K562 (cell line): ENCODE measurements around the gene PDCD11. TPM values are rescaled to one million over a fixed set of nuclear protein-coding genes. Genes with fewer than 3 reads are reported as not detected.

ENCODE experiments used
- ATAC-seq: fragments of 200-7000 bp; cut with Tn5 transposase; 3 replicates; pipeline ENCODE4 v1.9.1; 2020; ENCODE audit warnings: moderate library complexity
- BruUV-seq: library from RNA; stranded (reverse); fragments of 400-500 nt; replicated peaks from 2 replicates; lab custom pipeline; 2021; lab: Mats Ljungman, UMichigan
- CTCF ChIA-PET: fragments of 300-600 bp; formaldehyde crosslinking; extraction: SDS; loops from one replicate; lab custom pipeline; 2021; ENCODE audit warnings: low intra/inter-chr PET ratio; lab: Yijun Ruan, JAX
- POLR2A ChIA-PET: fragments of 300-600, 350-650 bp; sonication (Branson Sonifier 250); formaldehyde crosslinking; extraction: SDS; loops from one replicate; lab custom pipeline; 2021; ENCODE audit warnings: antibody characterized with exemption, inconsistent platforms; lab: Yijun Ruan, JAX
- DNase-seq, 4 experiments: peaks; one replicate each; pipeline versions ENCODE4 v3.0.0 to v3.0.0-alpha.2; 2011 to 2018; ENCODE audit warnings: low spot score in 3 of 4, mixed read lengths in 3 of 4; ENCODE audit errors: extremely low read depth in 1 of 4
- FAIRE-seq: peaks from 2 replicates; lab custom pipeline; 2011; peaks lifted over from hg19 to GRCh38; lab: Jason Lieb, UNC
- H2AFZ ChIP-seq: 2 replicates; pipeline ENCODE4 v1.6.0; 2011; ENCODE audit warnings: low read depth, low read length, control low read depth, inconsistent platforms
- H3K27ac ChIP-seq: fragments of 200-600 bp; 3 replicates; pipeline ENCODE4 v1.8.0; 2011; ENCODE audit warnings: low read depth, mild to moderate bottlenecking, control low read depth, inconsistent platforms, low read length, moderate library complexity, mixed read lengths; ENCODE audit errors: extremely low read depth
- H3K27me3 ChIP-seq, 2 experiments: fragments of 300-600 bp in 1 of 2; 2 replicates in 1 of 2; 3 replicates in 1 of 2; pipeline versions ENCODE4 v1.6.0 to v1.8.0; 2011; ENCODE audit warnings: inconsistent platforms in 2 of 2, low read length in 2 of 2, mild to moderate bottlenecking in 1 of 2, mixed read lengths in 1 of 2, moderate library complexity in 1 of 2; ENCODE audit not compliant: control insufficient read depth in 2 of 2, insufficient read depth in 2 of 2
- H3K36me3 ChIP-seq: fragments of 300-600 bp; 3 replicates; pipeline ENCODE4 v1.8.0; 2011; ENCODE audit warnings: mild to moderate bottlenecking, low read length, inconsistent platforms; ENCODE audit not compliant: control insufficient read depth, insufficient read depth
- H3K4me1 ChIP-seq, 2 experiments: fragments of 200-600 bp in 1 of 2; replicated peaks in 1 of 2; 2 replicates in 1 of 2; 3 replicates in 1 of 2; pipeline versions ENCODE4 v1.5.1 to v1.8.0; 2011; ENCODE audit warnings: inconsistent platforms in 2 of 2, low read length in 2 of 2, mild to moderate bottlenecking in 1 of 2, mixed read lengths in 1 of 2, moderate library complexity in 1 of 2; ENCODE audit not compliant: control insufficient read depth in 2 of 2, insufficient read depth in 2 of 2
- H3K4me2 ChIP-seq: 2 replicates; pipeline ENCODE4 v1.6.1; 2011; ENCODE audit warnings: low read length, control low read depth, inconsistent platforms, mixed read lengths; ENCODE audit not compliant: insufficient read depth
- H3K4me3 ChIP-seq: fragments of 200-600 bp; sonication (generic), shearing (Covaris generic); 2 replicates; pipeline ENCODE4 v1.5.1; 2016; ENCODE audit warnings: control low read depth, inconsistent platforms
- H3K79me2 ChIP-seq: fragments of 200-600 bp; 3 replicates; pipeline ENCODE4 v1.8.0; 2011; ENCODE audit warnings: low read length, inconsistent platforms; ENCODE audit not compliant: control insufficient read depth, insufficient read depth
- H3K9ac ChIP-seq, 2 experiments: 2 replicates each; pipeline versions ENCODE4 v1.6.0 to v1.6.1; 2011; ENCODE audit warnings: low read depth in 2 of 2, low read length in 2 of 2, control low read depth in 1 of 2, inconsistent platforms in 1 of 2, mild to moderate bottlenecking in 1 of 2, mixed read lengths in 1 of 2; ENCODE audit not compliant: insufficient read depth in 1 of 2
- H3K9me1 ChIP-seq: one replicate; pipeline ENCODE4 v1.6.0; 2011; ENCODE audit warnings: inconsistent platforms, mild to moderate bottlenecking, low read length, moderate library complexity; ENCODE audit not compliant: control insufficient read depth, insufficient read depth
- H3K9me3 ChIP-seq: replicated peaks from 2 replicates; pipeline ENCODE4 v1.5.1; 2011; ENCODE audit warnings: low read depth, low read length, inconsistent platforms; ENCODE audit not compliant: control insufficient read depth, insufficient read depth
- H4K20me1 ChIP-seq: replicated peaks from 2 replicates; pipeline ENCODE4 v1.6.1; 2011; ENCODE audit warnings: low read length, inconsistent platforms, mixed read lengths; ENCODE audit not compliant: control insufficient read depth, insufficient read depth
- FOSL1 ChIP-seq: fragments of 200-800 bp; sonication (Bioruptor generic); conservative IDR thresholded peaks from 2 replicates; pipeline ENCODE4 v1.6.1; 2016; ENCODE audit warnings: missing genetic modification characterization, missing compliant biosample characterization
- HNRNPUL1 ChIP-seq: fragments of 200-400 bp; formaldehyde crosslinking; IDR thresholded peaks from 2 replicates; pipeline ENCODE4 v1.6.1; 2017; ENCODE audit warnings: low read length
- KHSRP ChIP-seq: fragments of 450-650 bp; IDR thresholded peaks from 2 replicates; pipeline ENCODE4 v1.6.1; 2017
- ZFP1 ChIP-seq: fragments of 450-650 bp; formaldehyde crosslinking; IDR thresholded peaks from 2 replicates; pipeline ENCODE4 v1.4.0; 2020; ENCODE audit warnings: mild to moderate bottlenecking, mixed read lengths
- ZNF197 ChIP-seq: fragments of 200-800 bp; sonication (Bioruptor generic); IDR thresholded peaks from 2 replicates; pipeline ENCODE4 v1.6.1; 2016; ENCODE audit warnings: low read depth, missing genetic modification characterization, missing compliant biosample characterization
- ZNF584 ChIP-seq: fragments of 200-800 bp; sonication (Bioruptor generic); IDR thresholded peaks from 2 replicates; pipeline ENCODE4 v1.6.1; 2016; ENCODE audit warnings: low read depth, mild to moderate bottlenecking, missing genetic modification characterization, missing compliant biosample characterization
- WGBS: fragments of 100-300 bp; shearing (Covaris generic); methylation state at CpG from one replicate; pipeline ENCODE4 v1.1.6; 2016; ENCODE audit warnings: low coverage, mixed read lengths; ENCODE audit not compliant: insufficient coverage; ENCODE audit errors: missing lambda C conversion rate; 5-methylcytosine and 5-hydroxymethylcytosine counted together
- in situ Hi-C: fragments of 300-500 bp; cut with MboI; formaldehyde crosslinking; loops from 4 replicates; pipeline ENCODE4 v1.15.0; 2018; ENCODE audit warnings: inconsistent platforms, mixed read lengths
- intact Hi-C: fragments of 100-400 bp; cut with micrococcal nuclease; formaldehyde crosslinking; loops from 2 replicates; pipeline ENCODE4 v1.14.2; 2022
- polyA plus RNA-seq, 8 experiments: library from polyadenylated mRNA; depleted of rRNA in 4 of 8; stranded (reverse) in 5 of 8; unstranded in 3 of 8; fragments of >200 nt; fragmentation: Nextera tagmentation in 2 of 8; fragmentation: Illumina TruSeq in 1 of 8; extraction: Ambion mirVana in 2 of 8; extraction: Trizol in 1 of 8; gene quantifications; 2 replicates each; pipeline versions ENCODE4 v1.2.1 to v1.2.3, GENCODE V29; 2011 to 2014; ENCODE audit warnings: inconsistent platforms in 1 of 8, missing spikeins in 1 of 8
- total RNA-seq, 7 experiments: library from RNA; depleted of rRNA in 6 of 7; stranded (reverse); fragments of >200 nt in 6 of 7; fragmentation: Illumina TruSeq in 2 of 7; extraction: Trizol in 2 of 7; gene quantifications; 2 replicates each; pipeline versions ENCODE4 v1.2.1 to v1.2.3, GENCODE V29; 2011 to 2021; ENCODE audit warnings: low replicate concordance in 1 of 7
- TF ChIP-seq, protein P1 (sequence below): IDR thresholded peaks from 2 replicates; pipeline ENCODE4 v1.6.1; 2016; ENCODE audit warnings: missing genetic modification characterization, missing compliant biosample characterization

The PDCD11 gene
- total and polyA plus RNA-seq, 9 of the 15 experiments (the other 6 are each of a cell fraction or from before 2014, with no cell fraction given) = 14.8 to 73.8 (median 50.0) TPM

DNA sequence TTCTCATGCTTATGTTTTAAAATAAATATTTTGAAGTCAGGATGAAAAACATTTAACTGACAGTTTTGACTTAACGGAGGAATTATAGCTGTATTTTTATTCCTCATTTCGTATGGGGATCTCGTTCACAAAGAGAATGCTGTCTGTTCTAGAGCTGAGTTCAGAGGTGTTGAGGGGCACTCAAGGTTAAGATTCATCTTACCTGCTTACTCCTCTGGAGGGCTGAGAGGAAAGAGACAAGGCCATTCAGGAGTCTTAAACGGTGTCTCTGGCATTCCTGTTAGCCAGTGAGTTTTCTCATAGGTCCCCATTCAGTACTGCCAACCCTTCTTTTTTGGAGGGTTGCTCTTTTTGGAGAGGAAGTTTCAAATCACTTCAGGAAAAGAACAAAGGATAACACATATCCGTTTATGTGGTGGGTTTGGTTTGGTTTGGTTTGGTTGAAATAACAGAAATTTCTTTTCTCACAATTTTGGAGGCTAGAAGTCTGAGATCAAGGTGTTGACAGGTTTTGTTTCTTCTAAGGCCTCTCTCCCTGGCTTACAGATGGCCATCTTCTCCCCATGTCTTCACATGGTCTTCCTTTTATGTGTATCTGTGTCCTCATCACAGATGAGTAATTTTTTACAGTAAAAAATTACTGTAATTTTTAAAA lies 32.7 kb downstream of the PDCD11 start:
- Histone ChIP-seq H3K27me3 (no peaks in the 10 kb centered on the region), H4K20me1 (no peaks in the 10 kb centered on the region), H3K9me3 (no peaks in the 10 kb centered on the region), H3K4me2 (no peak overlapping the region), H2AFZ (no peak overlapping the region), H3K9ac (no peak overlapping the region), H3K4me1 (no peaks in the 10 kb centered on the region), H3K36me3 (peaks cover 92% of the 10 kb centered on the region), H3K4me3 (no peak overlapping the region), H3K27ac (no peak overlapping the region), H3K9me1 (no peaks in the 10 kb centered on the region), H3K79me2 (no peaks in the 10 kb centered on the region)
- CTCF ChIA-PET = no interaction called here
- intact Hi-C loops (no loop called here), in situ Hi-C loops (no loop called here)
- BruUV-seq = no TSS peak
- no peak for DNase-seq
- no peak for TF ChIP-seq KHSRP
- TF ChIP-seq ZFP1 (CRISPR knock-in tag) = no peak
- no peak for TF ChIP-seq FOSL1
- TF ChIP-seq, protein P1, sequence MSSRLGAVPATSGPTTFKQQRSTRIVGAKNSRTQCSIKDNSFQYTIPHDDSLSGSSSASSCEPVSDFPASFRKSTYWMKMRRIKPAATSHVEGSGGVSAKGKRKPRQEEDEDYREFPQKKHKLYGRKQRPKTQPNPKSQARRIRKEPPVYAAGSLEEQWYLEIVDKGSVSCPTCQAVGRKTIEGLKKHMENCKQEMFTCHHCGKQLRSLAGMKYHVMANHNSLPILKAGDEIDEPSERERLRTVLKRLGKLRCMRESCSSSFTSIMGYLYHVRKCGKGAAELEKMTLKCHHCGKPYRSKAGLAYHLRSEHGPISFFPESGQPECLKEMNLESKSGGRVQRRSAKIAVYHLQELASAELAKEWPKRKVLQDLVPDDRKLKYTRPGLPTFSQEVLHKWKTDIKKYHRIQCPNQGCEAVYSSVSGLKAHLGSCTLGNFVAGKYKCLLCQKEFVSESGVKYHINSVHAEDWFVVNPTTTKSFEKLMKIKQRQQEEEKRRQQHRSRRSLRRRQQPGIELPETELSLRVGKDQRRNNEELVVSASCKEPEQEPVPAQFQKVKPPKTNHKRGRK (tag) = no peak
- TF ChIP-seq HNRNPUL1 = no peak
- TF ChIP-seq ZNF197 = no peak
- no peak for TF ChIP-seq ZNF584 (CRISPR knock-in tag)
- 86% methylated on average over 5 of the region's 5 CpGs for WGBS
- no peak for FAIRE-seq
- POLR2A ChIA-PET = no interaction called here
- no peak for ATAC-seq
